Pancreas (tissue), 10 donors: ENCODE measurements around the gene KCNJ3. TPM values are rescaled to one million over a fixed set of nuclear protein-coding genes. Genes with fewer than 3 reads are reported as not detected.
"Not testable (repeated sequence)": the region's sequence is repeated elsewhere in the genome, so short reads cannot be mapped to it uniquely, and the experiment has no call there.

ENCODE experiments used
- ATAC-seq, 4 donors: fragments of 200-7000 bp; cut with Tn5 transposase; one replicate each; pipeline versions ENCODE4 v1.8.0 to v1.9.1; 2020; ENCODE audit warnings: mild to moderate bottlenecking in 4 of 4, moderate library complexity in 4 of 4
- DNase-seq, 6 donors: peaks; one replicate each; pipeline ENCODE4 v3.0.0-alpha.2; 2020
- FAIRE-seq: peaks from 2 replicates; lab custom pipeline; 2012; peaks lifted over from hg19 to GRCh38; lab: Jason Lieb, UNC
- H3K27ac ChIP-seq, 4 donors: fragments of 200-600 bp; sonication (generic); 1 replicate in 3 of 4; 2 replicates in 1 of 4; pipeline versions ENCODE4 v1.5.0 to v1.8.0; 2020
- H3K27me3 ChIP-seq, 4 donors: fragments of 200-600 bp; one replicate each; pipeline ENCODE4 v1.8.0; 2021
- H3K36me3 ChIP-seq, 3 donors: fragments of 200-600 bp; sonication (generic) in 1 of 3; one replicate each; pipeline versions ENCODE4 v1.5.0 to v1.8.0; 2020 to 2021
- H3K4me1 ChIP-seq, 3 donors: fragments of 200-600 bp; one replicate each; pipeline ENCODE4 v1.8.0; 2021
- H3K4me3 ChIP-seq, 4 donors: fragments of 200-600 bp; sonication (generic) in 2 of 4; one replicate each; pipeline versions ENCODE4 v1.5.0 to v1.8.0; 2020 to 2021
- H3K9me3 ChIP-seq, 4 donors: fragments of 200-600 bp; one replicate each; pipeline ENCODE4 v1.8.0; 2021
- WGBS, 2 donors: extraction: QIAGEN DNeasy Blood & Tissue Kit; methylation state at CpG; one replicate each; pipeline ENCODE4 v1.1.7; 2013; 5-methylcytosine and 5-hydroxymethylcytosine counted together
- intact Hi-C, 3 donors: fragments of 100-400 bp; cut with DNase I; formaldehyde crosslinking; loops; one replicate each; pipeline versions ENCODE4 v1.11.1 to v1.14.2; 2022
- polyA plus RNA-seq, 2 donors: library from polyadenylated mRNA; stranded (reverse); fragments of 200-250 nt; gene quantifications; one replicate each; pipeline ENCODE4 v1.2.3, GENCODE V29; 2013
- total RNA-seq, 6 donors: library from RNA; stranded (reverse); fragmentation: NEBNext Ultra II Directional in 4 of 6; extraction: Animal tissue kit (Norgen Biotek cat#: 25700) in 4 of 6; gene quantifications; one replicate each; pipeline versions ENCODE4 v1.2.1 to v1.2.4, GENCODE V29; 2021 to 2023
- TF ChIP-seq, protein P1 (sequence below), 4 donors: fragments of 200-600 bp; sonication (generic) in 3 of 4; IDR thresholded peaks; one replicate each; pipeline versions ENCODE4 v1.5.0 to v1.8.0; 2021; ENCODE audit warnings: antibody characterized with exemption in 4 of 4
- donor health status: healthy with polysubstance abuse.
- donor health status: DM: no; HTN: no; CAD: no; lungs with moderate emphysema.
- donor health status: DM: no; HTN: no; CAD: no.
- donor health status: control.
- donor health status: control.
- donor health status: Bipolar disorder and iron deficiency.
- donor health status: DM: yes; HTN: yes; CAD: no.
- donor health status: DM: no; HTN: no; CAD: no.
- donor health status: DM: no; HTN: no; CAD: no.
- donor health status: DM: yes; HTN: yes; CAD: no.

Gene KCNJ3
- total and polyA plus RNA-seq, 8 donors, result 0.66 to 3.1 (median 0.90) TPM

- no peak for FAIRE-seq
- Histone ChIP-seq H3K36me3 (no peaks in the 10 kb centered on the region), H3K27ac (no peak overlapping the region), H3K27me3 (no peaks in the 10 kb centered on the region), H3K4me3 (no peak overlapping the region), H3K9me3 (no peaks in the 10 kb centered on the region), H3K4me1 (peaks cover 0 to 2% (median 0%) of the 10 kb centered on the region in 3 donors)
- intact Hi-C loops, result no loop called here
- no peak for DNase-seq
- 94 to 97% methylated on average over 6 of the region's 6 CpGs for WGBS, 2 donors
- no peak for ATAC-seq
- TF ChIP-seq, protein P1, sequence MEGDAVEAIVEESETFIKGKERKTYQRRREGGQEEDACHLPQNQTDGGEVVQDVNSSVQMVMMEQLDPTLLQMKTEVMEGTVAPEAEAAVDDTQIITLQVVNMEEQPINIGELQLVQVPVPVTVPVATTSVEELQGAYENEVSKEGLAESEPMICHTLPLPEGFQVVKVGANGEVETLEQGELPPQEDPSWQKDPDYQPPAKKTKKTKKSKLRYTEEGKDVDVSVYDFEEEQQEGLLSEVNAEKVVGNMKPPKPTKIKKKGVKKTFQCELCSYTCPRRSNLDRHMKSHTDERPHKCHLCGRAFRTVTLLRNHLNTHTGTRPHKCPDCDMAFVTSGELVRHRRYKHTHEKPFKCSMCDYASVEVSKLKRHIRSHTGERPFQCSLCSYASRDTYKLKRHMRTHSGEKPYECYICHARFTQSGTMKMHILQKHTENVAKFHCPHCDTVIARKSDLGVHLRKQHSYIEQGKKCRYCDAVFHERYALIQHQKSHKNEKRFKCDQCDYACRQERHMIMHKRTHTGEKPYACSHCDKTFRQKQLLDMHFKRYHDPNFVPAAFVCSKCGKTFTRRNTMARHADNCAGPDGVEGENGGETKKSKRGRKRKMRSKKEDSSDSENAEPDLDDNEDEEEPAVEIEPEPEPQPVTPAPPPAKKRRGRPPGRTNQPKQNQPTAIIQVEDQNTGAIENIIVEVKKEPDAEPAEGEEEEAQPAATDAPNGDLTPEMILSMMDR (IDR thresholded peaks at IDR 0.05), result no peak
These were observed 156.6 kb downstream of the KCNJ3 start for GRCh38 chr2:154855138-154855537.

GRCh38 chr2:154867151-154867550, 168.7 kb downstream of the KCNJ3 start:
- H3K9me3 ChIP-seq, result not testable (repeated sequence)
- WGBS, 2 donors, result 91% methylated on average over 4 of the region's 4 CpGs

DNA sequence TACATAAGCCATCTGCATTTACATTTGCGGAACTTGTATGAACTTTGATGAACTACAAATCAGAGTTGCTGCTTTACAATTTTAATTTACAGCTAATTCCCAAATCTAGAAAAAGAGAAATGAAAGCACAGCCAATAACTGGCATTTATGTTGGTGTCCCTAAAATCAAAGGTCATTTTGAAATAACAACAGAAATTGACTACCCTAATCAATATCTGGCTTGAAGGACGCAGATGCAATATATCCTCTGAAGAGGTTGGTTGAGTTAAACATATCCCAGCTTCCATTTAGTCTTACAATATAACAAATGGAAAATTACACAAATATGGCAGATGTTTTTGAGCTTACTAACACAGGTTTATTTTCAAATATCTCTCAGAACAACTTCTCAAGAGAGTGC, 177.5 kb downstream of the KCNJ3 start:
- Histone ChIP-seq H3K36me3 (no peaks in the 10 kb centered on the region), H3K27me3 (no peaks in the 10 kb centered on the region), H3K4me1 (no peaks in the 10 kb centered on the region), H3K9me3 (no peaks in the 10 kb centered on the region), H3K4me3 (no peak overlapping the region), H3K27ac (no peak overlapping the region)
- FAIRE-seq (no peak), ATAC-seq (no peak), DNase-seq (no peak)
- 70 to 77% methylated on average over 2 of the region's 2 CpGs for WGBS, 2 donors
- intact Hi-C loops, result no loop called here
- TF ChIP-seq, protein P1 (IDR thresholded peaks at IDR 0.05), result no peak

More at GRCh38 chr2:154867151-154867550, 168.7 kb downstream of the KCNJ3 start:
- DNase-seq, H3K4me1 ChIP-seq, intact Hi-C loops, H3K36me3 ChIP-seq, H3K4me3 ChIP-seq, ATAC-seq, FAIRE-seq, H3K27ac ChIP-seq, H3K27me3 ChIP-seq: not testable (repeated sequence)

- Histone ChIP-seq H3K4me3 (no peak overlapping the region), H3K9me3 (no peaks in the 10 kb centered on the region), H3K27me3 (no peaks in the 10 kb centered on the region), H3K4me1 (no peaks in the 10 kb centered on the region), H3K36me3 (no peaks in the 10 kb centered on the region), H3K27ac (no peak overlapping the region)
- FAIRE-seq, result no peak
- ATAC-seq, result no peak
- intact Hi-C loops, result no loop called here
- TF ChIP-seq, protein P1 (IDR thresholded peaks at IDR 0.05), result no peak
- WGBS, 2 donors, result 80 to 83% methylated on average over 3 of the region's 3 CpGs
- DNase-seq, result no peak
These were observed 184.2 kb downstream of the KCNJ3 start for GRCh38 chr2:154882725-154883124.

GRCh38 chr2:154886316-154886715, 187.8 kb downstream of the KCNJ3 start:
- intact Hi-C loops, result no loop called here
- no peaks in the 10 kb centered on the region for H3K9me3 ChIP-seq
- ATAC-seq (no peak), DNase-seq (no peak), FAIRE-seq (no peak)
- no peaks in the 10 kb centered on the region for H3K4me1 ChIP-seq
- H3K27me3 ChIP-seq, result no peaks in the 10 kb centered on the region
- H3K4me3 ChIP-seq, result no peak overlapping the region
- no peaks in the 10 kb centered on the region for H3K36me3 ChIP-seq
- TF ChIP-seq, protein P1 (IDR thresholded peaks at IDR 0.05), result no peak
- no peak overlapping the region for H3K27ac ChIP-seq
- WGBS, 2 donors, result 93 to 98% methylated on average over 5 of the region's 5 CpGs
